Measurements from ENCODE around the gene SLC6A19.
A peak's percentile ranks its signal among the peaks of the same experiment; 100 is the strongest.

SLC6A19 gene

GRCh38 chr5:1197876-1198666 lies 3.3 kb upstream of the SLC6A19 start:
- no peak overlapping the region for H3K4me3 ChIP-seq (ENCODE audit: low read depth, low read length)
- no peaks in the 10 kb centered on the region for H3K9me3 ChIP-seq (ENCODE audit: control insufficient read depth, insufficient read depth, low read depth, low read length)
- ChIA-PET POLR2A (no interaction called here), CTCF (no interaction called here)
- H3K27ac ChIP-seq (ENCODE audit: extremely low read depth, low read depth, low read length) = no peak overlapping the region
- no peaks in the 10 kb centered on the region for H3K36me3 ChIP-seq (ENCODE audit: control insufficient read depth in 2 of 2, insufficient read depth in 1 of 2, low read length in 2 of 2)
- TF ChIP-seq ZBTB44 (tag by site-specific recombination; IDR thresholded peaks at IDR 0.05) (no peak), GLI2 (tag by site-specific recombination; IDR thresholded peaks at IDR 0.05; ENCODE audit: borderline replicate concordance, low read depth) (no peak), SCRT2 (tag by site-specific recombination; IDR thresholded peaks at IDR 0.05) (no peak), ZNF366 (tag by site-specific recombination; conservative IDR thresholded peaks at IDR 0.05) (peak; percentile 55; the same call in 1 of the 2 replicates), ZNF596 (tag by site-specific recombination; IDR thresholded peaks at IDR 0.05) (peak; percentile 78), PRDM1 (tag by site-specific recombination; IDR thresholded peaks at IDR 0.05) (peak; percentile 82), ZNF202 (tag by site-specific recombination; IDR thresholded peaks at IDR 0.05; ENCODE audit: borderline replicate concordance) (peak; percentile 27), REPIN1 (tag by site-specific recombination; IDR thresholded peaks at IDR 0.05; ENCODE audit: low read depth) (no peak), ZNF48 (tag by site-specific recombination; IDR thresholded peaks at IDR 0.05) (no peak), ZNF311 (tag by site-specific recombination; IDR thresholded peaks at IDR 0.05; ENCODE audit: borderline replicate concordance) (no peak), ZNF223 (tag by site-specific recombination; IDR thresholded peaks at IDR 0.05) (no peak), SCRT1 (tag by site-specific recombination; IDR thresholded peaks at IDR 0.05; ENCODE audit: borderline replicate concordance) (no peak), GLIS2 (tag by site-specific recombination; IDR thresholded peaks at IDR 0.05) (no peak), ZNF645 (tag by site-specific recombination; IDR thresholded peaks at IDR 0.05) (no peak), ZNF155 (tag by site-specific recombination; IDR thresholded peaks at IDR 0.05) (no peak)
- H3K4me1 ChIP-seq (ENCODE audit: control insufficient read depth, insufficient read depth, low read length) = no peaks in the 10 kb centered on the region

- POLR2A ChIA-PET = no interaction called here
- CTCF ChIA-PET = no interaction called here
- TF ChIP-seq ZNF626 (tag by site-specific recombination; IDR thresholded peaks at IDR 0.05) = no peak
- peak; percentile 5; the same call in 1 of the 2 replicates for TF ChIP-seq BCL6B (tag by site-specific recombination; IDR thresholded peaks at IDR 0.05)
- TF ChIP-seq ZNF311 (tag by site-specific recombination; IDR thresholded peaks at IDR 0.05; ENCODE audit: borderline replicate concordance) = 0 out of 2 replicates have a peak, but pooled peaks have one; percentile 22
- peak; percentile 57; the same call in 1 of the 2 replicates for TF ChIP-seq ZNF366 (tag by site-specific recombination; conservative IDR thresholded peaks at IDR 0.05)
- 0 out of 2 replicates have a peak, but pooled peaks have one; percentile 2 for TF ChIP-seq PRDM1 (tag by site-specific recombination; IDR thresholded peaks at IDR 0.05)
- Histone ChIP-seq H3K4me1 (ENCODE audit: control insufficient read depth, insufficient read depth, low read length) (no peaks in the 10 kb centered on the region), H3K27ac (ENCODE audit: extremely low read depth, low read depth, low read length) (no peak overlapping the region), H3K9me3 (ENCODE audit: control insufficient read depth, insufficient read depth, low read depth, low read length) (no peaks in the 10 kb centered on the region), H3K36me3 (ENCODE audit: control insufficient read depth in 2 of 2, insufficient read depth in 1 of 2, low read length in 2 of 2) (no peaks in the 10 kb centered on the region), H3K4me3 (ENCODE audit: low read depth, low read length) (no peak overlapping the region)
Measured at GRCh38 chr5:1199340-1199648, 2.1 kb upstream of the SLC6A19 start.
